ENCODE measurements around the gene KRT73.

The KRT73 gene

DNA sequence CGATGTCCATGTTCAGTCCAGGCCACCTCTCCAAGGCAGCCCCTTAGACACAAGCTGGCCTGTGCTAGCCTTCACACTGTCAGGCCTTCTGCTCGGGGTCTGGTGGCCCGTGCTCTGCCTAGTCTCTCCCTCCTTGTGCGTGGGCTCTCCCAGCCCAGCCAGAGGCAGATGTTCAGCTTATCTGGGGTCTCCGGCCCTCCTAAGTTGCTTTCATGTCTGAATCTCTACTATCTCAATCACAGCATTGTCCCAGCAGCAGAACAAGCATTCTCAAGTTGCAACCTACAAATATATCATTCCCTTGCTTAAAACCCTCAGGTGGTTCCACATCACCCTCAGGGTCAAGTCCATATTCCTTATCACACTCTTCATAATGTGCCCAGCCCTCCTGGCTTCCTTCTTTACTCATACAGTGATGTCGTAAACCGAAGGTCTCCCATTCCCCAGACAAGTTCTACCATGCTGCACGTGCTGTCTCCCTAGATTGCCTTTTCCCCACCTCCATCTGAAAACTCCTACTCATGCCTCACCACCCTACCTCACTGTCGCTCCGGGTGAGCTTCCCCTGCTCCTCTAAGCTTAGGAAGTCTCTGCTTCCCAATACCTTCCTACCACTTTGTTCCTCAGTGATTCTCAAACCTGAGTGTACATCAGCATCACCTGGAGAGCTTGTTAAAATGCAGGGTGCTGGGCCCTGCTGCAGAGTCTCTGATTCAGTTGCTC is 1.5 kb downstream of the KRT73 start:
- DNase-seq, result no peak

DNA sequence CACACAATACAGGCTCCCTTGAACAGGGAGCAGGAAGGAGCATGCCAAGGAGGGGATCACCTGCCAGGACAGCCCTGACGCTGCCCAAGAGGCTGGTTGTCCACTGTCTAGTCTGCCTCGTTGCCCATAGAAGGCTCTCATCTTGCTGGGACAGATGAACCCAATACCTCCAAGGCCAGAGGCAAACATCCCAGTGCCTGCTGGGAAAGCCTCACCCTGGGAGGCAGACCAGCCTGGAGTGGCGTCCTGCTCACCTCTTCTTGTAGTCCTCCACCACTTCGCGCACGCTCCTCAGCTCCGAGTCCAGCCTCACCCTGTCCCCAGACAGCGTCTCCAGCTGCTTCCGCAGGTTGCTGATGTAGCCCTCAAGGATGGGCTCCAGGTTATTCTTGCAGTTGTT is 2.4 kb downstream of the KRT73 start:
- DNase-seq, result no peak

DNA sequence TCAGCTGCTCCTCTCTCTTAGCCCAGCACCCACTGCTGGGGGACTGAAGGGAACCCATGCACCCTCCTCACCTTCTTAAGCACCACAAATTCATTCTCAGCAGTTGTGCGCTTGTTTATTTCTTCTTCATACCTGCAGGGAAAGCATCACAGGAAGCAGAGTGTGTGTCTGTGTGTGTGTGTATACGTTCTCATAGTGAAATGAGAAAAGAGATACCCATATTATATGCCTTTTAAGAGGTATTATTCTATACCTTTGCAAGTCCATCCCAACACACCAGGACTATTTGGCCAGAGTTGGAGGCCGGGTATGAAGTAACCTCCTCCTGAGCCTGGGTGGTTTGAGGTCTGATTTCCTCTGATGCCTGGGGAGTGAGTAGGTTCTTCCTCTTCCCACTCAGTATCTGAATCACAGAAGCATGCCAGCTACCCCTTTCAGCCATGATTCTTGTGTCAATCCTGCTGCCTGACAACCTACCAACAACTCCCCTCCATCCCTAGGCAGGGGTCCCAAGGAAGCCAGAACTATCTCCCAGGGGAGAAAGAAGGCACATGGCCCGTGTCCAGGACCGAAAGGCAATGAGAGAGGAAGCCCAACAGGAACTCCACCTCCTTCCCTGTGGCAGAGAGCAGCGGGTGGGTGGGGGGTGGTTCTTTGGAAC is 3.0 kb downstream of the KRT73 start:
- DNase-seq, result no peak

DNA sequence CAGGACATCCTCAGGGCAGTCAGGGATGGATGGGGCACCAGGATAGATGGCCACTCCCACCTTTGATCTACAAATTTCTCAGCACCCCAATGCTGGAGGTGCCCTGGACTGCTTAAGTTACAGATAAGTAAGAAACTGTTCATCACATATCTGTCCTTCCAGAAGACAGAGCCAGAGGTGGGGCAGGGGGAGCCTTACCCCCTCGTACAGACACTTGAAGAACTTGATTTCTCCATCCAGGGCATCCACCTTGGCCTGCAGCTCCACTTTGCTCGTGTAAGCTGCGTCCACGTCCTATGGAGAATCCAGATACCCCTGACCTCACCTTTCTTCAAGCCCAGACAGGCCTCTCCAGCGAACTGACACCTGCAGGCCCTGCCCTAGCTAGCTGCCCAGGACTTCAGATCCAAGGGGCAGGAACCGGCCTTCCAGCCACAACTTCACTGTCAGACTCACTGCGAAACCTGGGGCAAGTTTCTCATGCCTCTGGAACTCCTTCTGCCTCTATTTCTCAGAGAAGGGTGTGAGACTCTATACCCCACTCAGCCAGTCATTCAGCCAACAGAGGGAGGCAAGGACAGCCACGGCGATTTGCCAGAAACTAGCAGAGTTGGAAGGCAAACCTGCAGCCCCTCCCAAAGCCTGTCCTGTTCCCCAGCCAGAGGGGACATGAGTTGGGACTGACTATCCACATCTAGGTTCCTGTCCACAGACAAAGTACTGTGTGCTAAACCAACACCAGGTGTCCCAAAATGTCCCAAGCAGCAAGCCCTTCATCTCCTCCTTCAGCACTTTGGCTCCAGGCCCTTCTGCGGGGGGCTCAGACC is 3.8 kb downstream of the KRT73 start:
- DNase-seq, result no peak

DNA sequence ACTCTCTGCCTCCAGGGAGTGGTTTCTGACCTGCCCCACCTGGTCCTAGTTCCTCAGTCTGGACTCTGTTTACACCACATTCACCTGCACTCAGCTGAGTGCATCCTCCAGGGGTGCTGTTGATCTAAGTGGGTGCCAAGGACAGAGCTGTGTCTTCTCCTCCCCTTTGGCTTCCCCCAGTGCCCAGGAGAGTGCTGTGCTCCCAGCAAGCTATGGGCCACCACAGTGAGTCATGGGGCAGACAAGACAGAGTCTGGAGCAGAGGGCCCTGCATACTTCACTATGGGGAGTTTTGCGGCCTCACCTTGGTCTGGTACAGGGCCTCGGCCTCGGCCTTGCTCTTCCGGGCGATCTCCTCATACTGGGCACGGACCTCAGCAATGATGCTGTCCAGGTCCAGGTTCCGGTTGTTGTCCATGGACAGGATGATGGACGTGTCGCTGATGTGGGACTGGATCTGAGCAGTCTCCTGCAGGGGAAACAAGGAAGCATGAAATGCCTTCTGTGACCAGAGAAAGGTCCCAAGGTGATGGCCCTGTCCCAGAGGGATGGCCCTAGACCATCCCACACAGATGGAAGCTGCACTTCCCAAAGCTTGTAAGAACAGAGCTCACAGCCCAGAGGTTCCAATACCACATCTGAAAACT is 4.9 kb downstream of the KRT73 start:
- DNase-seq, result no peak

DNA sequence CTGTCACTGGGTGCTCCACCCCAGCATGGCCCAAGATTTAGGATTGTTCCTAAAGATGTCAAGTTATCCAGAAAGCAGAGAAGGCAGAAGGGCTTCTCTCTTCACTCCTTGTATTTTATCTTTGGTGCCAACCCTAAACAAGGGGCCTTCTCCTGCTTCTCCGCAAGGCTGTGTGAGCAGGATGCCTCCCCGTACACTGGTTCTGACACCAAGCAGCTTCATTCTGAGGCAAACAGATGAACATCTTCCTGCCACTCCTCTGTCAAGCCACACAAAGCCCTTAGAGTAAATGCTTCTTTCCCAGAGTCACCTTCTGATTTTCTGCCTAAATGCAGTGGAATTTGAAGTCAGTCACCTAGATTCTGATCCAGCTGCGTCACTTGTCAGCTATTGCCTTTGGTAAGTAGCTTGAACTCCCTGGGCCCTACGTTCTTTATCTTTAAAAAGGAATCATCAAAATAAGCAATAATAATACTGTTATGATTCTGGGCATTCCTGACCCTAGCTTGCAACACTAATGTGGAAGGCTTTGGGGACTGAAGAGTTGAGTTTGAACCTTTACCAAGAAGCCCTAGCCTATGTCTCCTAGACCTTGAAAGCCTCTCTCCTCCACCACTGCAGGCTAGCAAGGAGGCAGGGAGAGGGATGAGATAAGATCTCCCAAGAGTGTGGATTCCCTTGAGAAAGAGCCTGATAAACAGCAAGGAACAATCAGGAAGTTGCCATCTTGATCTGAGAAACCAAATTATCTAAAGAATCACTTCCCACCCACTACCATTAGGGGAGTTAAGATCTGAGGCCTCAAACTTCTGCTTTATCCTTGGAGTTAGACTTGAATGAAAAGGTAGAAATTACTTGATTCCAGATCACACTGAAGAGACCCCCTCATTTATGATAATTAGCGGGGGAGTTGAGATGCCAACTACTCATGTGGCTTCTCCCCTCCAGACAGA is 5.7 kb downstream of the KRT73 start:
- DNase-seq, result no peak

DNA sequence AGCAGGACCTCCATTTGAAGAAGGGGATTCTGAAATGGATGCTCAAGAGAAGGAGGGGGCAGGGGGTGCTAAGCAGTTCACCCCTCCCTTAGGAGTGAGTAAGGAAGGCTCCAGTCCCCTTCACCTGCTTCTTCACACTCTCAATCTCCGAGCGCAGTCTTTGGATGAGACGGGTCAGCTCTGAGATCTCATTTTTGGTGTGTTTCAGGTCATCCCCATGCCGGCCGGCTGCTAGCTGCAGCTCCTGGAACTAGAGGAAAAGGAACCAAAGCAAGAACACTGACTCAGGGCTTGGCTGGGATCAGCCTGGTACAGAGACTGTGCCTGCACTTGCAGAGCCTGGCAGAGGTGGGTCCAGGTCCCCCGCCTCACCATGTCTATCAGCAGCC is 7.3 kb downstream of the KRT73 start:
- no peak for DNase-seq

DNA sequence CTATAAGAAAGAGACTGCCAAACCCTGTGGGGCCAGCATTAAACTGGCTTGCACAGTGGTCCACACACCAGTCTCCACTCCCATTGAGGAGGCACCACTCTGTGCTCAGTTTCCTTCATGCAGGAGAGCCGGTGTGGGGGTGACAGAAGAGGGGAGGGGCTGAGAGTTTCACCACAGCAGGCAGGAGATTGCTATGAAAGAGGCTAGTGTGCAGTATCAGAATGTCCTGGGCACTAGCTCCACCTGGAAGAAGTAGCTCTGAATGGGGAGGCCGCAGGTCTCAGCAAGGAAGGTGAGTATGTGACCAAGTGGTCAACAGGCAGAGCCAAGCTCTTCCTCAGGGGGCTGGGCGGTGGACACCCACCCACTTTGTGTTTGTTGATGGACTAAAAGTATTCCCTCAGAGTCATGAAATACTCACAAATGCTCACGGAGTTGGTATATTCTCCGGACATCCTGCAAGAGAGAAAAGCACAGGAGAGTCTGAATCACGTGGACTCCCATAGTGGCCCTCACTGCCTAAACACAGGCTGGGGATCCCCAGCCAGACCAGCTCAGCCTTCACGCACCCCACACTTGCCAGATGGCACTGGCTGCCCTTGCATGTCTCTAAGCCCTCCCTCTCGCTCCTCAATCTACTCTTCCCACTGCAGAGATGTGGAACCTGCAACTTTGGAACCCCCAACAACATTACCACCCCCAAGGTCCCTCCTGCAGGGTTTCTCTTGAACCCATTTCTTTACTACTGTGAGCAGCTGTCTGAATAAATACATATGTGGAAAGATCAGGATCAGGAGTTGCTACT is 9.3 kb downstream of the KRT73 start:
- no peak for DNase-seq

DNA sequence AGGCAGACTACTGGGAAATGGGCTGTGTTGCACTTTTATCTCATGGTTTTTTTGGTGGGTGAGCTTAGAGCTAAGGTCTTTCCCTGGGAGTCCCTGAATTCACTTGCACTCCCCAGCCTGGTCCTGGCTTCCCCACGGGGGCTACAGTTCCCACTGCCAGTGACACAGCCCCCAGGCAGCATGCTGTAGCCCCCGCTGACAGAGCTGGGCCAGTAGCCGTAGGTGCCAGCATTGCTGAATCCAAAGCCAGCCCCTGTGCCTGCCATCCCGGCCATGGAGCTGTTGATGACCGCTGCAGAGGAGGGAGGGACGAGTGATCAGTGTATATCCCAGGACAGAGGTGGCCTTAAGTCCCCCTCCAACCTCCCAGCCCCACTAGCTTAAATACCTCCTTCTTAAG is 10.2 kb downstream of the KRT73 start:
- no peak for DNase-seq

DNA sequence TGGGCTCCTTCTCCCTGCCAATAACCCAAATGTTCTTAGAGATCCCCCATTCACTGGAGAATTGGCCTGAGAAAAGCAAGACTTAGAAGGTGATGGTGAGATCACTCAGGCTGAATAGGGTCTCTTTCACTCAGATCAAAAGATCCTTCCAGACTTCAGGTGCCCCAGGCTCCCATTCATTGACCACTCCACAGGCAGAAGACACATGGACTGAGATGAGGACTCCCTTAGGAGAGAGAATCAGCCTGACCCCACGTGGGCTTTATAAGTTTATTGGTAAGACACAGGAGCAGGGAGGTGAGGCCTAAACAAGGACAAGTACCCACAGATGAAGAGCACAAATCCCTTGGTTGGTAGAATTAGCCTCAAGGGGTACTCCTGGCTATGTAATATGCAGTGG is 11.0 kb downstream of the KRT73 start:
- DNase-seq, result no peak

DNA sequence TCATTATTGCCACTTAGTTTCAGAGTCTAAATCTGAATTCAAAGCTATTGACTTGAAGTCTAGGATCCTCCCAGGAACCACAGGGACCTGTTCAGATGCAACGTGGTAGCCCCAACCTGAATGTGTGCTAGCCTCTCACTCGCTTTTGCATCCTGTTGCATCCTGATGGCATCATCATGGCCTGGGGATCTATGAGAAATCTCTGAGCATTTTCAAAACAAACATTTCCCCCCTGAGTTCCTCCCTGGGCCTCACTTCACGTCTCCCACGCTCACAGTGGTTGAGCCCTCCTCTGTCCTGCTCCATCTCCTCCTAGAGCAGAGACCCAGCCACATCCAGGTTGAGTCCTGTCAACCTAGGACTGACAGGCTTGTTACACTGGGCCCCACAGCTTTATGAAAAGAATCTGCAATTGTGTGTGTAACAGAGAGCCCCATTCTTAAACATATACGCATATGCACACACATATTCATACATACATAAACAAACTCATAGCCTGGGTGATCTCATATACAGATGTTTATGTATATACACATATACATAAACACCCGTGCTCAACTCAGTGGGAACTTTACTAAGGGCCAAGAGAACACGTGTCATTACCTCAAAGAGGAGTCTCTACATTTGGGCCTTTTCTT is 11.7 kb downstream of the KRT73 start:
- no peak for DNase-seq

DNA sequence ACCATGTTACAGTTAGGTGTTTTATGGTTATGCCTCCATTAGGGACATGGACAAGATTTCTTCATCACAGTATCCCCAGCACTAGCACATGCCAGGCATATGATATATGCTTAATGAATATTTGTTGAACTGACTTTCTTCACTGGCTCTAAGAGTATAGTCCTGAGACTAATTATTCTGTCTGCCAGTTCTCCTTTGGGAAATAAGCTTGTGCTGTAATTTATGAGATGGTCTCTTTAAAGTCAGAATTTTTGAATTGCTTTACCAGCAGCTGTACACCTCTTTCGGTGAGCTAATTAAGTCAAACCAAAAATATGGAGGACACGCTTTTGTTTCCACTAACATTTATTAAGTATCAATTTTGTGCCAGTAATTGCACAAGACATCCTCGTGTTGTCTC is 12.3 kb downstream of the KRT73 start:
- no peak for DNase-seq

DNA sequence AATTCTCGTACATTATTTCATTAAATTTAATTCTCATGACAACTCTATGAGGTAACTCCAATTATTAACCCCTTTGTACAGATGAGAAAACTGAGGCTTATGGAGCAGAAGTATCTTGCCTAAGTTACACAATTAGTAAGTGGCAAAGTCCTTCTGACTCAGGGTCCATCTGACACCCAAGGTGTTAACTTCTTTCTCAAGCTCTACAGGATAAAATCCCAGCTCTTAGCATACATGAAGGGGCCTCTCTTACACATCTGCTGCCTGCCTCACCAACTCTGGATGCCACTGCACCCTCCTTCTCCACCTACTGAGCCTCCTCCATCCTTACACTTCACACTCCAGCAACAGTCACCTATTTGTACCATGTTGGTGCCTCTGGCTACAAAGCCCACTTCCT is 12.8 kb downstream of the KRT73 start:
- DNase-seq, result no peak

DNA sequence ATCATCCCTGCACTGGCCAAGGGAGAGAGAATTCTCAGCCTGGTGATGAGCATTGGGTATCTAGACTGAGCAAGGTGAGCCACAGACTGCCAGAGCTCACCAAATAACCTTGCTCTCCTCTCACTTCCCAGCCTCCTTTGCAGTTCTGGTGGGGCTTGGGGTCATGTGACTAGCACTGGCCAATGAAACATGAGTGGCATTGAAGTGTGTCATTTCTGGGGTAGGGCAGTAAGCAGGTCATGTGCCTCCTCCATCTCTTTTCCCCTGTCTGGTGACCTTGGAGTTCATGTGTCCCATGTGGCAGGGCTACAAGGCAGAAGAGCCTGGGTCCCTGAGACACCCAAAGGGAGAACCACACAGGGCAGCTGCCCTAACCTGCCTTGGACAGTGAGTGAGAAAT is 13.5 kb downstream of the KRT73 start:
- no peak for DNase-seq

DNA sequence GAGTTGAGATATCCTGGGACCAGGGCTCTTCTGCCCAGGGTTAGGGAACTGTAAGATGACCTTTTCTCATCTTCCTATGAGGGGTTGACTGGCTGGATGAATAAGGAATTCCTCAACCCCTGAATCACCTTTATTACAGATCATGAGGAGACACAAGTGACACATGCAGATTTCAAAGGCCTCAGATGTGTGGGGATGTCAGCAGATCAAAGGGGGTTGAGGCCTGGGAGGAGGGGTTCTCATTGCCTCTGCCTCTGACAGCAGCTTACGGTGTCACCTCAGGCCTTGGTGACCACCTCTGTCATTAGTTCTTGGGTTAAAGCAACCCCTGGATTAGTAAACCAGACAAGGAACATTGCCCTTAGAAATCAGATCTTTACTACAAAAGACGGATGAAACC is 15.0 kb downstream of the KRT73 start:
- DNase-seq, result no peak

DNA sequence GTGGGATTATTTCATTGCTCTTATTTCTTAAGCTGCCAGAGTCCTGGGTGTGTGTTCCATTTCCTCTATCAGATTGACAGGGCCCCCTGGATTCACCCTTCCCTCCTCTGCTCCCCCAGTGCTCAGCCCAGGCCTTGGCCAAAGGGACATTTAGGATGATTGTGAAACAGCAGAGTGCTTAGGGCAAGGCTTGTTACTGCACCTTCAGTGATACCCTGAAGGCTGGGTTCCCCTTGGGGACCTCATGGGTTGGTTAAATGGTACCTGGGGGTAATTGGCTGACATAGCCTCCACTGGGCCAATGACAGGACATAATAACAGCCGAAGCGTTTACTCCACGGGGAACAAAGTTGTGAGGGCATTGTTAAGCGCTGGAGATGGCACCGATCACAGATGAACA is 15.8 kb downstream of the KRT73 start:
- DNase-seq, result no peak

DNA sequence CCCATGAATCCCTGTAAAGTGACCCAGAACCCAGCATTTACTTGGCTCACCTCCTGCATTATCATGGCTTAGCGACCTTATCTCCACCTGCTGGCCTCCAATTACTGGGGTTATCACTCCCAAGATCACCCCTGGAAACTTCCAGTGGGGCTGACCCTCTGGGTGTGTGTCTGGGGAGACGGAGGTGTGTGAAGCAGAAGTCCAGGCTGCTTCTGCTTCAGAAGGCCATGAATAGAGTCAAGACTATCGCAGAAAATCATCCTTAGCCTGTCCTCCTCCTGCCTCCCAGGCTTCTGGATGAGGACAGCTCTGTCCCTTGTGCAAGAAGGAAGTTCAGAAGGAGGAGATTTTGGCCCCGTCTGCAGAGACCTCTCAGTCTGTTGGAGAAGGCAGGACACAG is 16.7 kb downstream of the KRT73 start:
- no peak for DNase-seq

DNA sequence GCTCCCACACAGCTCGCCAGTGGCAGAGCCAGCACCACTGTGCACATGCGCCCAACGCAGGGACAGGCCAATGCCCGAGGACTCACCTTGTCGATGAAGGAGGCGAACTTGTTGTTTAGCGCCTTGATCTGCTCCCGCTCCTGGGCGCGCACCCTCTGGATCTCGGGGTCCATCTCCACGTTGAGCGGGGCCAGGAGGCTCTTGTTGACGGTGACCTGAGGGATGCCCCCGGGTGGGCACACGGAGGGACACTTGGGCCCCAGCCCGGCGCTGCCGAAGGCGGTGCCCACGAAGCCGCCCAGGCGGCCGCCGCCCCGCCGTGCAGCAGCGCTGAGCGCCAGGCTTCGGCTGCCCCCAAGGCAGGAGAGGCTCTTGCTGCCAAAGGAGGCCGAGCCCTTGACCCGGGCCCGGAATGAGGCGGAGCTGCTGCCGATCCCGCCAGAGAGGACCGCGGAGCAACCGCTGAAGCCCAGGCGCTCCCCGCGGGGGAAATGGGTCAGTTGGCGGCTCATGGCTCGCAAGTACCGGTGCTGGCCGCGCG is 17.3 kb downstream of the KRT73 start, which contains the start of gene KRT72:
Gene KRT72, minus strand, starts transcription at position 523 of the 541 bp plus-strand sequence. Its CDS starts 11 bp downstream, at position 512.
- DNase-seq, result no peak

DNA sequence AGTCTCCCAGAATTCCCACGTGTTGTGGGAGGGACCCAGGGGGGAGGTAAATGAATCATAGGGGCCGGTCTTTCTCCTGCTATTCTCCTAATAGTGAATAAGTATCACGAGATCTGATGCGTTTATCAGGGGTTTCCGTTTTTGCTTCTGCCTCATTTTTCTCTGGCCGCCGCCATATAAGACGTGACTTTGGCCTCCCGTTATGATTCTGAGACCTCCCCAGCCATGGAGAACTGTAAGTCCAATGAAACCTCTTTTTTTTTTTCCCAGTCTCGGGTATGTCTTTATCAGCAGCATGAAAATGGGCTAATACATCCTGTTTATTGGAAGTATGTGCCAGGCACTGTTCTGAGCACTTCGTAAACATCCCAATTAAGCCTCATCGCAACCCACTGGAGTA is 17.9 kb downstream of the KRT73 start:
- no peak for DNase-seq

DNA sequence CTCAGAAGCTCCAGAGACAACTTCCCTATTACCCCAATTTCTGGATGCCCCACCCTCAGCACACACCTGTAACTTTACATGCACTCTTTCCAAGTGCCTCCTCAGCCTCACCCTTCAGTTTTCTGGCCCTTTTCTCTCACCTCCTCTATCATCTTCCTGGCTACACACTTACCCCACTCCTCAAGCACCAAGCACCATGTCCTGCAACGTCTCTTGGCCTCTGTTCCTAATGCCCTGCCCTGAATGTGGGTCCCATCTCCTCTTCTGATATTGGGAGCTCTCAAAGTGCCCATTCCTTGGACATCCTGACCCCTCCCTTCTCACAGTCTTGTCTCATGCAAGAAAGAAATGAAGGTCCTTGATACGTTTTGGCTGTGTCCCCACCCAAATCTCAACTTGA is 18.3 kb downstream of the KRT73 start:
- DNase-seq, result no peak

DNA sequence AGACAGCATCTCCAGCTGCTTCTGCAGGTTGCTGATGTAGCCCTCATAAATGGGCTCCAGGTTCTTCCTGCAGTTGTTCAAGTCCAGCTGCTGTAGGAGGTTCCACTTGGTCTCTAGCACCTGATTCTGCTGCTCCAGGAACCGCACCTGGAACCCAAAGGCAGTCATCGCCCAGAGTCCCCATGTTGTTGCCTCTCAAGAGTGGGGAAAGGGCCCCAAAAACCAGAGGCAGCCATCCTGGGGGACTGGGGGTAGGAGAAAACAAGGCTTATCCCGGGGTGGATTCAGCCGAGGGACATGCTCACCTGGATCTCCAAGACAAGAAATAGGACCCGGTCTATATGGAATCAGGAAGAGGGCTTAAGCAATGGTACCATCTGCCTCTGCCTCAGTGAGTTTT is 19.4 kb downstream of the KRT73 start:
- DNase-seq, result no peak
